ENCODE data around the gene SYT9. TPM values are rescaled to one million over a fixed set of nuclear protein-coding genes. Genes with fewer than 3 reads are reported as not detected.

SYT9 gene
- total RNA-seq, 2 donors from 2014 or later = 0.81 to 2.2 TPM

DNA sequence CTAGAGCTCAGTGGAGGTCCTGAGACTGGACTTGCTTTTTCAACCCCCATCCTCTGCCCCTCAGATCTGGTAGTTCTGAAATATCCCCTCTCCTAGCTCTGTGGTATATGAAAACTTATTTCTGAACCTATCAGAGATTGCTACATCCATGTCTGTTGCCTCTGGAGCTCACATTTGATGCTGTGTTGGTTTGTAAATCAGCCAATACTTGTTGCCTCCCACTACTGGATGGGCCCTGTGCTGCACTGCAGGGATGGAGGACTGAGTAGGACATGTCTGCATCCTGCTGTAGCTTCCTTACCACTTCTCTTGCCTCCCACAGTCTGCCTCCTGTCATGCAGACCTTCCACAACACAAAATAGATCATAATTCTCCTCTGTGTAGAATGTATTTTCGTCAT lies 238.8 kb downstream of the SYT9 start:
- Mint-ChIP-seq H3K27ac (no peak overlapping the region), H3K4me1 (peaks cover 32% of the 10 kb centered on the region), H3K27me3 (ENCODE audit: insufficient read depth) (no peaks in the 10 kb centered on the region), H3K4me3 (no peak overlapping the region), H3K9me3 (no peaks in the 10 kb centered on the region), H3K36me3 (ENCODE audit: low read depth) (no peaks in the 10 kb centered on the region)
- peaks cover 2% of the 10 kb centered on the region for H3K36me3 ChIP-seq (ENCODE audit: control insufficient read depth, insufficient read depth, low read length)
- no peak overlapping the region for H3K4me3 ChIP-seq (ENCODE audit: low read length)
- no peaks in the 10 kb centered on the region for H3K27me3 ChIP-seq (ENCODE audit: control insufficient read depth, insufficient read depth, low read length, poor library complexity, severe bottlenecking)
- DNase-seq = no peak
- 90 to 100% methylated on average over 1 of the region's 1 CpG for WGBS, 2 experiments (ENCODE audit: insufficient coverage in 1 of 2, insufficient read length in 1 of 2)
- H3K9ac ChIP-seq (ENCODE audit: extremely low read depth, low read length, poor library complexity, severe bottlenecking) = no peak overlapping the region
- TF ChIP-seq, protein P1, sequence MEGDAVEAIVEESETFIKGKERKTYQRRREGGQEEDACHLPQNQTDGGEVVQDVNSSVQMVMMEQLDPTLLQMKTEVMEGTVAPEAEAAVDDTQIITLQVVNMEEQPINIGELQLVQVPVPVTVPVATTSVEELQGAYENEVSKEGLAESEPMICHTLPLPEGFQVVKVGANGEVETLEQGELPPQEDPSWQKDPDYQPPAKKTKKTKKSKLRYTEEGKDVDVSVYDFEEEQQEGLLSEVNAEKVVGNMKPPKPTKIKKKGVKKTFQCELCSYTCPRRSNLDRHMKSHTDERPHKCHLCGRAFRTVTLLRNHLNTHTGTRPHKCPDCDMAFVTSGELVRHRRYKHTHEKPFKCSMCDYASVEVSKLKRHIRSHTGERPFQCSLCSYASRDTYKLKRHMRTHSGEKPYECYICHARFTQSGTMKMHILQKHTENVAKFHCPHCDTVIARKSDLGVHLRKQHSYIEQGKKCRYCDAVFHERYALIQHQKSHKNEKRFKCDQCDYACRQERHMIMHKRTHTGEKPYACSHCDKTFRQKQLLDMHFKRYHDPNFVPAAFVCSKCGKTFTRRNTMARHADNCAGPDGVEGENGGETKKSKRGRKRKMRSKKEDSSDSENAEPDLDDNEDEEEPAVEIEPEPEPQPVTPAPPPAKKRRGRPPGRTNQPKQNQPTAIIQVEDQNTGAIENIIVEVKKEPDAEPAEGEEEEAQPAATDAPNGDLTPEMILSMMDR (conservative IDR thresholded peaks at IDR 0.05) = no peak
- no peak overlapping the region for H3K27ac ChIP-seq (ENCODE audit: low read depth, low read length)
- peaks cover 12% of the 10 kb centered on the region for H3K4me1 ChIP-seq (ENCODE audit: control insufficient read depth, insufficient read depth, low read length)
- H3K9me3 ChIP-seq (ENCODE audit: control insufficient read depth, low read length) = no peaks in the 10 kb centered on the region

DNA sequence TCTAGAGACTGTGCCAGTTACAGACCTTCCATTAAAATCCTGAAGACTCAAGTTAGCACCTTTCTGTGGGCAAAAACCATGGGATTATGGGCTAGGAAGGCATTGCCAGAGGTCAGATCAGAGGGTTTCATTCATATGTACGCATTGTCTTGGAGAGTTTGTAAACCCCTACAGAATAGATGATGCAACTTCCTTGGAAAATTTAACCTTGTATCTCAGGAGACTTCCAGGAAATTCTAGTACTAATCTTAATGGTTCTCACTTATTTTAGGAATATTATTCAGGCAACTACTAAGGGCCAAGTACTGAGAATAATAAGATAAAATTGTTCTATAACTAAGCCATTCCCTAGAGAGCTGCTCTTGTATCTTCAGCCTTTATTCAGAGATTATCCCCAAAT lies 240.5 kb downstream of the SYT9 start:
- no peak overlapping the region for H3K9ac ChIP-seq (ENCODE audit: extremely low read depth, low read length, poor library complexity, severe bottlenecking)
- H3K27ac ChIP-seq (ENCODE audit: low read depth, low read length) = no peak overlapping the region
- no peak overlapping the region for H3K4me3 ChIP-seq (ENCODE audit: low read length)
- no peak overlapping the region for H3K4me3 Mint-ChIP-seq
- TF ChIP-seq, protein P1 (conservative IDR thresholded peaks at IDR 0.05) = no peak
- no peaks in the 10 kb centered on the region for H3K36me3 Mint-ChIP-seq (ENCODE audit: low read depth)
- H3K27me3 ChIP-seq (ENCODE audit: control insufficient read depth, insufficient read depth, low read length, poor library complexity, severe bottlenecking) = no peaks in the 10 kb centered on the region
- peaks cover 12% of the 10 kb centered on the region for H3K4me1 ChIP-seq (ENCODE audit: control insufficient read depth, insufficient read depth, low read length)
- H3K27ac Mint-ChIP-seq = no peak overlapping the region
- WGBS, 2 experiments (ENCODE audit: insufficient coverage in 1 of 2, insufficient read length in 1 of 2) = 100% methylated on average over 1 of the region's 1 CpG
- no peaks in the 10 kb centered on the region for H3K9me3 ChIP-seq (ENCODE audit: control insufficient read depth, low read length)
- DNase-seq = no peak
- H3K9me3 Mint-ChIP-seq = no peaks in the 10 kb centered on the region
- H3K27me3 Mint-ChIP-seq (ENCODE audit: insufficient read depth) = no peaks in the 10 kb centered on the region
- H3K4me1 Mint-ChIP-seq = peaks cover 25% of the 10 kb centered on the region
- H3K36me3 ChIP-seq (ENCODE audit: control insufficient read depth, insufficient read depth, low read length) = peaks cover 2% of the 10 kb centered on the region

DNA sequence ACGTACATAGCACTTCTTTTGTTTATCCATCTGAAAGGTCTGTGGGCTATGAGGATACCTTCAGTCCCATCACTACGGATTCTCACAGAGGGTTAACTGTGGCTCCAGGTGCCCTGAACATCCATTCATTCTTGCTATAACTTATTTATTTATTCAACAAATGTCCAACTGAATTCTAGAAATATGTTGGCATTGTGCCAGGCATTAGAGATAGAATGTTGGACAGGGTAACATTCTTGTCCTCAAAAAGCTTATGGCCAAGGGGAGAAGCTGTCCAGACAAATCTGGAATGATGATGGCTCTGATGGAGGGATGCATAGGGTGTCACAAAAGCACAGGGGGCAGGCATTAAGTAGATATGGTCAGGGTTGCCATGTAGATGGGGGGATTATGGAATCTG lies 242.0 kb downstream of the SYT9 start:
- Mint-ChIP-seq H3K4me3 (no peak overlapping the region), H3K9me3 (no peaks in the 10 kb centered on the region), H3K27ac (no peak overlapping the region), H3K36me3 (ENCODE audit: low read depth) (no peaks in the 10 kb centered on the region), H3K27me3 (ENCODE audit: insufficient read depth) (no peaks in the 10 kb centered on the region), H3K4me1 (peaks cover 26% of the 10 kb centered on the region)
- H3K36me3 ChIP-seq (ENCODE audit: control insufficient read depth, insufficient read depth, low read length) = peaks cover 2% of the 10 kb centered on the region
- no peak for DNase-seq
- H3K4me1 ChIP-seq (ENCODE audit: control insufficient read depth, insufficient read depth, low read length) = peaks cover 12% of the 10 kb centered on the region
- H3K27ac ChIP-seq (ENCODE audit: low read depth, low read length) = no peak overlapping the region
- H3K4me3 ChIP-seq (ENCODE audit: low read length) = no peak overlapping the region
- WGBS, 2 experiments (ENCODE audit: insufficient coverage in 1 of 2, insufficient read length in 1 of 2) = 93 to 100% methylated on average over 2 of the region's 2 CpGs
- no peak overlapping the region for H3K9ac ChIP-seq (ENCODE audit: extremely low read depth, low read length, poor library complexity, severe bottlenecking)
- no peaks in the 10 kb centered on the region for H3K27me3 ChIP-seq (ENCODE audit: control insufficient read depth, insufficient read depth, low read length, poor library complexity, severe bottlenecking)
- no peaks in the 10 kb centered on the region for H3K9me3 ChIP-seq (ENCODE audit: control insufficient read depth, low read length)
- TF ChIP-seq, protein P1 (conservative IDR thresholded peaks at IDR 0.05) = no peak
